Activated CD8-positive, alpha-beta memory T cell treated with anti-CD3 and anti-CD28 coated beads, Interleukin-2, amount 50 U/mL, for 4 hours (primary cell): ENCODE data around the gene SMIM36.
"Not testable (repeated sequence)": the region's sequence is repeated elsewhere in the genome, so short reads cannot be mapped to it uniquely, and the experiment has no call there.

ENCODE experiments used
- DNase-seq: peaks from one replicate; pipeline ENCODE4 v3.0.0-alpha.2; 2020

Gene SMIM36

DNA sequence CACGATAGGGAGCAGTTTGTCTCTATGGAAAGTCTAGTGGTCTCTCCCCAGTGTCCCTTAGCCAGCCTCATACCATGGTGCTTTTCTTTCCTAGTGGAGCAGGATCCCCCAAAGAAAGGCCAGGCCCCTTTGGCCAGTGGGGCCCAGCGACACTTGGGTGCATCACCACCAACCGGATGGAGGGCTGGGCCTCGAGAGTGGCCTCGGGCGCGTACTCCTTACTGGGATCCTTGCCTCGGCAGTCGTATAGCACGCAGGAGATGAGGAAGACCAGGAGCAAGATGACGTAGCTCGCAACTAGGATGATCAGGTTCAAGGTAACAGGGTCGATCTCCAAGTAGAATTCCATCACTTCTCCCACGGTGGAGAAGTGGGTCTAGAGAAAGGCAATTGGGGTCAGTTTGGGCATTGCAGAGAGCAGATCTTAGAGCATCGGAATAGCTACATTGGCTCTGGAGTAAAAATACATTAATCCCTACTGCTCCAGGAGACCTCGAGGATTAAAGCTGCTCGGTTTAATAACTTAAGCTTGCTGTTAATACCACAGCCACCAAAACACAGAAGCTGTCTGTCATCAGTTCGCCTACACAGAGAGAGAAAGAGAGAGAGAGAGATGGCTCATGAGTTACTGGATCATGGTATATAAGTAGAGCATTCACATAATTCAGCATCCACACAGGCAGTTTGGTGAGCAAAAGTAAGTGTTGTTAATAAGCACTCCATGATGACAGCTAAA, at the start of gene SMIM36:
Gene SMIM36 (minus strand): TSS at position 467 of the 736 bp plus-strand sequence.
- DNase-seq: no peak

DNA sequence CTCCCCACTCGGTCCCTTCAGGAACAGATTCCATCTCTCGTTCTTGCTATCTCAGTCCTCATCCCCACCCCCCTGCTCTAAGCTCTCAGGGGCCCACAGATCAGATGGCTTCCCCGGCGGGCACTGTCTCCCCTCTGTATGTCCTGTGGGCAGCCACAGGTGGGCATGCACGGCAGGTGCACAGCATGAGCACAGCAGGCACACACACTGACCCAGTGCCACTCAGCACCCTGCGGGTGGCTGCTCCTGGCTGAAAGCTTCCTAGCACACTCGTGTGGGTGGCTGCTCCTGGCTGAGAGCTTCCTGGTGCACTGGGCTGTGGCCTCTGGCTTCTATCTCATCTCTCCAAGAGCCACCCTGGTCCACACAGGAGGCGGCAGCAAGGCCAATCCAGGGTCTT, 44.5 kb upstream of the SMIM36 start:
- no peak for DNase-seq

DNA sequence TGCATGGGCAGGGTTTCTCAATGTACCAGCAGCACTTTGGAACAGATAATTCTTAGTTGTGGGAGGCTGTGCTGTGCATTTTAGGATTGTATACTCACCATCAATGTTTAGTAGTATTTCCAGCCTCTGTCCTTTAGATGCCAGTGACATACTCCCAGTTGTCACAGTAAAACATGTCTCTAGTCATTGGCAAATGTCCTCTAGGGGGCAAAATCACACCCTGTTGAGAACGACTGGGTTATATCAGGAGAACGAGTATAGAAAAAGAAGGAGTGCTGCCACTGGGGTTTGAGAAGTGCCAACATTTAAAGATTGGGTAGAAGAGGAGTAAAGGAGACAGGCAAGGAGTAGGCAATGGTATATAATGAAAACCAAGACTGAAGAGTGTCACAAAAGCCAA, 37.9 kb upstream of the SMIM36 start:
- DNase-seq: no peak

DNA sequence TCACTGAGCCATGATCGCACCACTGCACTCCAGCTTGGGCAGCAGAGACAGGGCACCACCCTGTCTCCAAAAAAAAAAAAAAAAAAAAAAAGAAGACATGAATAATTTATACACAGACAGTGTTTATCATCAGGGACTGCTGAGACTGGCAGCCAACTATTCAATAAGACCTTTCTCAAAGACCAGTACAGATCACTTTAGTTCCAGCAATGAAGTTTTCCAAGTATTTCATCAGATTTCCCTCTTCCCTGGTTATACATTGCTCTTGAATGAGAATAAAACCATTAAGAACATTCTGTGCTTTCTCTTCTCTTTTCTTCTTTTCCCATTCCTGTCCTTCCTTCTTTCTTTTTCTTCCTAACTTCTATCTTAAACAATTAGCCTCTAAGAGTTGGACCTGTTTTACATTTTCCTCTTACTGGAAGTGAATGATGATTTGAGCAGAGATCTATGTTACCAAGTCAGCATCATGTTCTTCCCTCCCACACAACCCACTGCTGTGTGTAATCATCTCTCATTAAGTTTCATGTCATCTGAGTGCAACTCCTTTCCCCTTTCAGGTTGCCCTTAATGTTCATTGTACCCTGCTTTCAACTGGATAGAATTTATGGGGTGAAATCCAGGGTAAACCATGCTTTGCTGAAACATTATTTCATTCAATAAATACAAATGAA, 35.9 kb upstream of the SMIM36 start:
- no peak for DNase-seq

DNA sequence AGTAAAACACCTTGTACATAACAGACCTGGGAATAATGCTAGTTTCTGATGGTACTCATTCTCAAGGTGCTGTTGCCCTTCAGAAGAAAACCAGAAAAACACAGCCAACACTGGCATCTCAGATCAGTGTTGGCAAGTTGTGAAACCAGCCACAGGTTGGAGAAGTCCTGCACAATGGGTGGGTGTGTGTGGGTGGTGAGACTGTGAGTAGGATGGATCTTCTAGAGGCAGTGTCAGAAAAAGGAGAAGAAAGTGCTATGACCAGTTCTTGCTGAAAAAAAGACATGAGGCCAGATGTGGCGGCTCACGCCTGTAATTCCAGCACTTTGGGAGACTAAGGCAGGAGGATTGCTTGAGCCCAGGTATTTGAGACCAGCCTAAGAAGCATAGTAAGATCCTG, 35.2 kb upstream of the SMIM36 start:
- no peak for DNase-seq

DNA sequence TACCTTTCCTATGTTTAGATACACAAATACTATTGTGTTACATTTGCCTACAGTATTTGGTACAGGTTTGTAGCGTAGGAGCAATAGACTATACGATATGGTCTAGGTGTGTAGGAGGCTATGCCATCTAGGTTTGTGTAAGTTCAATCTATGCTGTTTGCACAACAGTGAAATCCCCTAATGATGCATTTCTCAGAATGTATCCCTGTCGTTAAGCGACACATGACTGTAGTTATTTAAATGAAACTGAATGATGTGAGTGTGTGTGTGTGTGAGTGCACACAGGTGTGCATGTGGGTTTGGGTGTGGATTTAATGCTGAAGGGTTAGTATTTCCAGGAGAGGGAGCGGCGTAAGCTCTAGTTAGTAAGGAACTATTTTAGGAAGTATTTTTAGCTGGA, 34.6 kb upstream of the SMIM36 start:
- no peak for DNase-seq

DNA sequence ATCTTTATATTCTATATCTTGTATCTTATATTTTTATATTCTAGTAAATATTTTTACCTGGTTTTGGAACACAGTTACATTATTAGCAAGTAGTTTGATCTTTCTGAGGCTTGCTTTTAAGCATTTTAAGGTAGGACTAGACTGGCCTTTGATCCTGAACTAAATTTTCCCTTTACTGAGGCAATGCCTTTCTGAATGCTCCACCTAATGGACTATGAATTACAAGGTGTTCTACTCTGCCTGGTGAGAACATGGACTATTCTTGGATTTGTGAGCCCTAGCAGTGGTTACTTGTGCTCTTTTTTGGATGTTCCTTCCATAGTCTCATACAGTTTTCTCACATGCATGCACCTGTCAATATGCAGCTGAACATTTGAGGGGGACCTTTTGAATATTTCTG, 32.5 kb upstream of the SMIM36 start:
- DNase-seq: no peak

DNA sequence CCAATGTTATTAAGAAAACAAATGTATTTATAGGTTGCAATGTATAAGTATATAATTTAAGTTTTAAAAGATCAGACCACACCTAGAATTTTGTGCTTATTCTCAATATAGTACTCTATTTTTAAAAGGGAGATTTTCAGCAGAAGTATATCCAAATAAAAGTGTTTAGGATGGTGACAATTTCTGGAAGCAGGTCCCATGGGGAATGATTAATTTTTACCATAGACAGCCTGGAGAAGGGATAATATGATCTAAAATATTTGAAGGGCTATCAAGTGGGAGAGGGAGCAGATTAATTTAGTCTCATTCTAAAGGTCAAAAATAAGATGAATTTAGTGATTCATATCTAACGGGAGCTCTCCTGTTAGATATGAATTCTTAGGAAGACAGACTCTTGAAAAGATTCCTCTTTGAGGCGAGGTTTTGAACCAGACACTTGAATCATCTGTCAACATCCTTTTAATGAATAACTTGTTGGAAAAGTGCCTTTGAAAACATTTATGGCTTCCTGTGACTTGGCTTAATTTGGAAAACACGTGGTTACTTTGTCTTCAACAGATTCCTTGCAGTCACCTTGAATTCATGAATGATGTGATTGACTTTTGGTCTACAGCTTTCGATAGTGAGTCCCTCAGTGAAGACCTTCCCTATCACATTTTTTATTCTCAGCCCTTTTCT, 29.3 kb upstream of the SMIM36 start:
- no peak for DNase-seq

DNA sequence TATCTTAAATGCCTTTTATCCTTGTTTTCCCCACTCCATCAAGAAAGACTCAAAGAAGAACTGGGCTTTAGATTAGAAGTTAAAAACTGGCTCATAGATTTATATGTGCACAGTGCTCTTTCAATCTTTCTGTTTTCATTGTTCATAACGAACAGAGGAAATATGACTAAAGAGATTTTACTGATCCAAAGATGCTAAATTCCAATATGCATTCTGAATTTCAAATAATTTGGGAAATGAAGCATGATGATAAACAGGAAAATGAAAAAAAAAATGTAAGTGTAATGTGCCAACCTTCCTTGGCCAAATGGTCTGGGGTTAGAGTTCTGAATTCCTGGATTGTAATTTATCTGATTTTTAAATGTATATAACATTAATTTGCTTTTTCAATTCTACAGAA, 25.0 kb upstream of the SMIM36 start:
- DNase-seq: no peak

DNA sequence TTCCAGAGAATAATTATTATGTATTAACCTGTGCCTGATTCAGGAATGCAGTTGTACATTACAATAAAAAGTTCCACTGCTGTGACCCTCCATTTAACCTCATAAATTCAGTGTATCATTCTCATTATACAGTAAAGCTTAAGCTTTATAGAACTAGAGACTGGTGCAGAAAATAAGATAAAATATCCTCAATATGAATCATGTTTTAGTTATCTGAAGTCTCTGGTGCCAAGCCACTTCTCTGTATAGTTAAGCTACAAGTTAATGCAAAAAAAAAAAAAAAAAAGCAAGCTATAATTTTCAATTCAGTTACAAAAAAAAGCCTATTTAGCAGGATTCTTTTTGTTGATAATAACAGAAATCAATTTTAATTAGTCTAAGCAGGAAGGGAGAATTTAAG, 22.4 kb upstream of the SMIM36 start:
- no peak for DNase-seq

DNA sequence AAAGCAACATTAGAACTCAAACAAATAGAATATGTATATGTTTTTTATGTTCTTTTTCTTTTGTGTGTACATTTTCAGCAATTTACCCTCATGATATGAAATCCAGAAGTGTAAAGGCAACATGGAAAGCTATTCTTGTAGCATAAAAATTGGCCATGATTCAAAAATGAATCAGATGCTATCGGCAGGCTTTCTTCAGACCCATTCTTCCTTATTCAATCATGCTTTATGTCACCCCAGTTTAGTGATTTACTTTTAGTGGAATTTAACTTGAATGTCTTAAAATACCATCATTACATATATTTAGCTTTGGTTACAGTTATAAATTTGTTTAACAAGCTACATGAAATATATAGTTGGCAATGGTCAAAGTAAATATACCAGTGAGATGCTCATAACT, 21.4 kb upstream of the SMIM36 start:
- DNase-seq: no peak

DNA sequence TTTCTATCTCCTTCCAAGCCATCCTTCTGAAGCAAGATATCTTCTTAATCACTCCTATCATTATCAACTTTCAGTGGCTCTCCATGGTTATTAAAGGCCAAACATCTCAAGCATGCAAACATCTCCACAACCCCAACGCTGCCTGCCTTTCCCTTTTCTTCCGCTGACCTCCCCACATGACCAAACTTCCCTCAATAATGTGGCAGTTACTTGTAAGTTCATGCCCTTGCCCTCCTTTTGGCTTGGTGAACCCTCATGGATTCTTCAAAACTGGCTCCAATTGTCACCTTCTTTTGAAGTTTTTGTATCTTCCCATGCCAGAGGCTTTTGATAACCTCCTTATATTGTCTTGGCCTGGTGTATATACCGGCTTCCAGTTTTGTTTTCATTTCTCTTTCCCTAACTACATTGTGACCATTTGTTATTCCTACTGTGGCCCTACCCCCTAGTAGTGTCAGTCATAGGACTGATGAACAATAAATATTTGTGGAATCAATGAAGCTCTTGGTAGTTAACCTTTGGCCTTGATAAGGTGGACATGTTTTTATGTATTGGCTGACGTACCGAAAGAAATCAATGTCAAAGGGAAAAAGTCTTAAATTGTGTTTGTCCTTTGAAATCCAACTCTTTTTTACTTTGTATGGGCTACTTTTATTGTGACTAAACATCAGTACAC, 19.9 kb upstream of the SMIM36 start:
- no peak for DNase-seq

DNA sequence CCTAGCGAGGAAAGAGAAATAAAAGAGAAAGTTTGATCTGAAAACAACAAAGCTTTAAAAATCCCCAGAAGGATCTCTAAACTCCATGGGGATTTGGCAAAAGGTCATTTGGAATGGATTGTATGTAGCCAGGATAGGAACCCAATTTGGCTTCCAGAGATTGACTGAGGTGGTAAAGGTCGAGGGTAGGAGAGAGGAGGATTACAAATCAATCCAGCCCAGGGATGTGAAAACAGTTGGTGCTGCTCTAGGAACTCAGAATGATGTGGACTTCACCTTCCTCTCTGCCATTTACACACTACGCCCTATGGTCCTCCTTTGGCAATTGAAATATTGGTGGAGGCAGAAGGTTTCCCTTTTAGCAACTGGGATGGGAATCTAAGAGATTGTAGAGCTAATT, 18.8 kb upstream of the SMIM36 start:
- DNase-seq: no peak

DNA sequence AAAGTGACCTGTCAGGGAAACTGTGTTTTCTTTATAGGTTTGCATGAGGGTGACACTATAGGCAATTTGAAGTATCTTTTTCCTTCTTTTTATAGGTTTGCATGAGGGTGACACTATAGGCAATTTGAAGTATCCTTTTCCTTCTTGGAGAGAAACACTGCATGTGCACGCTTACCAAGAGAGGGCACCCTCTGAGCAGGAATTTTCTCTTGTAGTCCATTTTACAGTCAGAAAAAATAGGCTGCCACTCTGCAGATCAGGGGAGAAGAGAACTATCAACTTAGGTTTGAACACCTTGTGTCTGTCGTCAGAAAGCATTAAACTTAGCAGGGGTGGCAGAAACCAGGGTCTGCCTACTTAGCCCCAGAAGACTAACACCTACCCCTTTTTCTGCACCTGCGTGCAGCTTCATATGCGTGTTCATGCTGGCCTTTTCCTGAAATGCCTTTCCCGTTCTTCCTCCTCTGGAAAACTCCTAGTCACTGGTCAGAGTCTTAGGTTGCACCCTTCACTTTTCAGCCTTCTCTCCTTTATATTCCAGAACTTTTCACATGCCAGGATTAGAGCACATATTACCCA, 16.4 kb upstream of the SMIM36 start:
- DNase-seq: no peak

DNA sequence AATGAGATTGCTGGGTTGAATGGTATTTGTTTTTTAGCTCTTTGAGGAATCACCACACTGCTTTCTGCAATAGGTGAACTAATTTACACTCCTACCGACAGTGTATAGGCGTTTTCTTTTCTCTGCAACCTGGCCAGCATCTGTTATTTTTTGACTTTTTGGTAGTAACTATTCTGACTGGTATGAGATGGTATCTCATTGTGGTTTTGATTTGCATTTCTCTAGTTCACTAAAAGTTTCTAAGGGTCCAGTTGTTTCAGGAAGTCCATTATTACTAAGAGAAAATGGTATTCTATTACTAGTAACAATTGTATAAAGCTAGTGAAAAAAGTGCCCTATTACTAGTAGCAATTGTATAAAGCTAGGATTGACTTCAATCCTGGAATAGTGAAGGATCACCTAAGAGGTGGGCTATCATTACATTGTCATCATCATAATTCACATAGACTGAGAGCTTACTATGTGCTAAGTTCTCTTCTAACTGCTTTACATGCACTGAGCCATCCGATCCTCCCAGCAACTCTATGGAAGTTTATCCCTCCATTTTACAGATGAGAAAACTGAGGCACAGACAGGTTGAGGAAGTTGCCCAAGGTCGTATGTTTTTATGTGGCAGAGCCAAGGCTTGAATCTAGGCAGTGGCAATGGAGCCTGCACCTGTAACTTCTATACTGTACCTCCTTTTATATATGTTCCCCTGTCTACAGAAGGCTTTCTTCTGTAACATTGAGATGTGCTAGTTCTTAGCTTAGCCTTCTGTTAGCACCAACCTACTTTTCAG, 13.4 kb upstream of the SMIM36 start:
- no peak for DNase-seq

DNA sequence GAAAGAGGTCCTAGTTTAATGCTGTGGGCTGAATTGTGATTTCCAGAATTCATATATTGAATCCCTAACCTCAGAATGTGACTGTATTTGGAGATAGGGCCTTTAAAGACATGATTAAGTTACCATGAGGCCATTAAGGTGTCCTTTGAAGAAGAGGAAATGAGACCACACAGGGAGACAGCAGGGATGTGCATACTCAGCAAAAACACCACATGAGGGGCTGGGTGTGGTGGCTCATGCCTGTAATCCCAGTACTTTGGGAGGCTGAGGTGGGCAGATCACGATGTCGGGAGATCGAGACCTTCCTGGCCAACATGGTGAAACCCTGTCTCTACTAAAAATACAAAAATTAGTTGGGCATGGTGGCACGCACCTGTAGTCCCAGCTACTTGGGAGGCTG, 11.8 kb upstream of the SMIM36 start:
- DNase-seq: not testable (repeated sequence)

DNA sequence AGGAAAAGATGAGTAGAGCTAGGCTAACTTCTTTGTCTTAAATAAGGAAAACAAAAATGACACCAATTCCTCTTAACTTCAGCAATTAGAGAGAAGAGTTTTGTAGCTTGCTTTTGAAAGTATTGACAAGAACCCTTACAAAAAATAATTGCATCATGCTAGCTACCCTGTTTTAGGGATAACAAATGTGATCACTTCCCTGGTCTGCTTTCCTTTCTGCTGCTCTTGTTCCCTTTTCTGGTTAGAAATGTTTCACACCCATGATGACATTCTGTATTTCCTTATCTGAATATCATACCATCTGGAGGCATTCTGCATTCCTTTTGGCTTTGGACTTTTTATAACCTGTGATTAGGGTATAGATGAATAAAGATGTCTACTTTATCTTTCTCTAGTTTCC, 9.9 kb upstream of the SMIM36 start:
- no peak for DNase-seq

DNA sequence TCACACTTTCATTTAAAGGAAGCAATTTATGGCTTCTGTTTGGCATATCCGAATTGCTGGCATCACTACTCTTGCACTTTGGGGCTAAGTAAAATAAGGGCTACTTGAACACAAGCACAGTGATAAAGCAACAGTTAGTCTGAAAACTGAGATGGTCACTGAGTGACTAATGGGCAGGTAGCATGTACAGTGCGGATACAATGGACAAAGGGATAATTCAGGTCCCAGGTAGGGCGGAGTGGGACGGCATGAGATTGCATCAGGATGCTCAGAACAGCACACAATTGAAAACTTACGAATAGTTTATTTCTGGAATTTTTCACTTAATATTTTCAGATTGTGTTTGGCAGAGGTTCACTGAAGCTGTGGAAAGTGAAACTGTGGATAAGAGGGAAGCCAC, 9.2 kb upstream of the SMIM36 start:
- DNase-seq: no peak

DNA sequence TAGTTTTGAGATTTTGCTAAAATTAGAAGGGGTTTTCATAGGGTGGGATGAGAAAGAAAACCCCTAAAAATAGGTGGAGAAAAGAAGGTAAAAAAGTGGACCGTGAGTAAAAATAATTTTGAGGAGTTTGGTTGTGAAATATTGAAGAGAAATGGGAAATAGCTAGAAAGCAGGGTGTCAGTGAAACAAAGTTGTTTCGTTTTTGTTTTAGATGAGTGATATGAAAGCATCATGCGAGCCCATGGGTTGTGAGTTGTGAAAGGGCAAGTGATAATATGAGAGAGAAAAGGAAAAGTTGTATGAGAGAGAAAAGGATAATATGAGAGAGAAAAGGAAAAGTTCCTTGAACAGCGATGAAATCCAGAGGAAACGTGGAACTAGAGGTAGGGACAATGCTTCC, 7.3 kb upstream of the SMIM36 start:
- no peak for DNase-seq

DNA sequence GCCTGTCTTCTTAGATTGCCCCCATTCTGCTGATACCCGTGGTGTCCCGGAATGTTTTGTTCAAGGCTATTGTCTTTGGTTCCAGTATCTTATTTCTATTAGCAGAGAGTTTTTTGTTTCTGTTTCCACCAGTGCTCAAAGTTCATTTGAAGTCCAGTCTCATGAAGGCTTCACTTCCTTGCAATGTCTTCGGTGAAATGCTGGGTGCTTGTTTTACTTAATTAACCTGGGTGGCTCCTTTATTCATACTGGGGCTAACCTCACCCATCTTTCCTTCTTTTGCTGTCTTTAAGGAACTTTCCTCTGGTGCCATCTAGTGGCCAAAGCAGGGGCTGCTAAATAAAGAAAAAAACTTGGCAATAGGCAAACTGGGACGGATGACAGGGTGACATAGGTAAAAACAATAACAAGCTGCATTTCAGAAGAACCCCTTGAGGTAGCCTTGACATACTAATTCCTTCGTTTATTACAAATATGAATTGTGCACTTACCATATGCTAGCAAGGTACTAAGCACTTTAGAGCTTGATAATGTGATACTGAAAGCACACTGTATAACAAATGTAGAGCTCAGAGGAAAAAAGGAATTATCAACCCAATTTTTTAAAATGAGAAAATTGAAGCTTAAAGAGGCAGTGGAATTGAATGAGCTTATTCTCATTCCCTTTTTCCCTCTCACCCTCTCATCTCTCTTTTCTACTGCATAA, 2.8 kb upstream of the SMIM36 start:
- DNase-seq: peak; percentile 62

DNA sequence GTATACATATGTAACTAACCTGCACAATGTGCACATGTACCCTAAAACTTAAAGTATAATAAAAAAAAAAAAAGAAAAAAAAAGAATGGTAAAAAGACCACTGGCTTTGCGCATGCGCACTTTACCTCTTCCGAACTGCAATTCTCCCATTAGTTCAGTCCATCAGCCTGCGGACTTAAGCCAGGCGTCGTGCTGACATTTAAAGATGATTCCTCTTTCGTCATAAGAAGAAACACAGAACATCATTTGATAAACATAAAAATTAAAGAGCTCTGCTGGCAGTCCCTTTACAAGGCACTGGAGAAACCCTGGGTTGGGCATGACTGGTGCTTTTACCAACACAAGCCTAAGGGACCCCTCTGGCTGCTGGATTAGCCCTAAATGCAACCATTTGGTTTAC, 3.6 kb downstream of the SMIM36 start:
- DNase-seq: not testable (repeated sequence)

DNA sequence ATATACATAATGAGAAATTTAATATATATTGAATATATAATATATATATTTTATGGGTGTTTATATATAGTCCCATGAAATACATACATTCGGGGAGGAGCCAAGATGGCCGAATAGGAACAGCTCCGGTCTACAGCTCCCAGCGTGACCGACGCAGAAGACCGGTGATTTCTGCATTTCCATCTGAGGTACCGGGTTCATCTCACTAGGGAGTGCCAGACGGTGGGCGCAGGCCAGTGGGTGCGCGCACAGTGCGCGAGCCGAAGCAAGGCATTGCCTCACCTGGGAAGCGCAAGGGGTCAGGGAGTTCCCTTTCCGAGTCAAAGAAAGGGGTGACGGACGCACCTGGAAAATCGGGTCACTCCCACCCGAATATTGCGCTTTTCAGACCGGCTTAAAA, 9.6 kb downstream of the SMIM36 start:
- not testable (repeated sequence) for DNase-seq
